KMS-11 (cell line): ENCODE data around the gene R3HDM4.
"Not testable (repeated sequence)": the region's sequence is repeated elsewhere in the genome, so short reads cannot be mapped to it uniquely, and the experiment has no call there.

Experiments
- H2AFZ ChIP-seq: fragments of 200-600 bp; sonication (generic); 2 replicates; pipeline ENCODE4 v1.6.1; 2016; ENCODE audit warnings: antibody characterized with exemption, mixed run types, low read depth
- H3K27ac ChIP-seq: fragments of 200-600 bp; sonication (generic); 2 replicates; pipeline ENCODE4 v1.6.1; 2016; ENCODE audit warnings: mild to moderate bottlenecking, mixed run types
- H3K27me3 ChIP-seq: fragments of 200-600 bp; sonication (generic); 2 replicates; pipeline ENCODE4 v1.6.1; 2017; ENCODE audit warnings: mild to moderate bottlenecking, low read depth, mixed run types, moderate library complexity; ENCODE audit not compliant: insufficient read depth
- H3K36me3 ChIP-seq: fragments of 200-600 bp; sonication (generic); 2 replicates; pipeline ENCODE4 v1.6.1; 2017; ENCODE audit warnings: mild to moderate bottlenecking, mixed run types; ENCODE audit not compliant: insufficient read depth
- H3K4me1 ChIP-seq: fragments of 200-600 bp; sonication (generic); 2 replicates; pipeline ENCODE4 v1.6.1; 2016; ENCODE audit warnings: mild to moderate bottlenecking, low read depth, mixed run types; ENCODE audit not compliant: poor library complexity, severe bottlenecking
- H3K4me2 ChIP-seq: fragments of 200-600 bp; sonication (generic); 2 replicates; pipeline ENCODE4 v1.7.0; 2016; ENCODE audit warnings: mild to moderate bottlenecking, mixed run types
- H3K4me3 ChIP-seq: fragments of 200-600 bp; sonication (generic); IDR thresholded peaks from 2 replicates; pipeline ENCODE4 v1.6.1; 2017; ENCODE audit warnings: low read depth, low read length, mixed read lengths; ENCODE audit not compliant: insufficient read depth
- H3K79me2 ChIP-seq: fragments of 200-600 bp; sonication (generic); 2 replicates; pipeline ENCODE4 v1.6.1; 2016; ENCODE audit warnings: low read depth, mixed run types; ENCODE audit not compliant: insufficient read depth
- H3K9ac ChIP-seq: fragments of 200-600 bp; sonication (generic); 2 replicates; pipeline ENCODE4 v1.6.1; 2016; ENCODE audit warnings: mild to moderate bottlenecking, mixed run types
- H4K20me1 ChIP-seq: fragments of 200-600 bp; sonication (generic); 2 replicates; pipeline ENCODE4 v1.6.1; 2016; ENCODE audit warnings: mild to moderate bottlenecking, mixed run types; ENCODE audit not compliant: insufficient read depth
- CTCF ChIP-seq: fragments of 200-600 bp; sonication (generic); conservative IDR thresholded peaks from 2 replicates; pipeline ENCODE4 v1.6.1; 2017; ENCODE audit warnings: low read depth, mild to moderate bottlenecking, antibody characterized with exemption, low read length, moderate library complexity, mixed read lengths

The R3HDM4 gene

GRCh38 chr19:854549-854948 lies 58.5 kb downstream of the R3HDM4 start:
- no peak for TF ChIP-seq CTCF

GRCh38 chr19:853614-854220 lies 59.3 kb downstream of the R3HDM4 start:
- not testable (repeated sequence) for H3K4me2 ChIP-seq, H3K9ac ChIP-seq, H3K36me3 ChIP-seq, H3K4me3 ChIP-seq, H3K27me3 ChIP-seq, H4K20me1 ChIP-seq, H3K79me2 ChIP-seq, H3K4me1 ChIP-seq, H3K27ac ChIP-seq, H2AFZ ChIP-seq

More at GRCh38 chr19:854549-854948, 58.5 kb downstream of the R3HDM4 start:
- H2AFZ ChIP-seq = no peak overlapping the region
- H3K4me2 ChIP-seq = no peak overlapping the region
- H3K27me3 ChIP-seq = peaks cover 8% of the 10 kb centered on the region; the same call in 1 of the 2 replicates
- no peaks in the 10 kb centered on the region for H4K20me1 ChIP-seq
- no peaks in the 10 kb centered on the region for H3K36me3 ChIP-seq
- no peak overlapping the region for H3K27ac ChIP-seq
- no peaks in the 10 kb centered on the region for H3K4me1 ChIP-seq
- H3K79me2 ChIP-seq = no peaks in the 10 kb centered on the region
- H3K9ac ChIP-seq = no peak overlapping the region
- H3K4me3 ChIP-seq = no peak overlapping the region

GRCh38 chr19:853014-853585 lies 59.9 kb downstream of the R3HDM4 start:
- Histone ChIP-seq H3K4me1 (peaks cover 4% of the 10 kb centered on the region), H3K36me3 (no peaks in the 10 kb centered on the region), H3K79me2 (peaks cover 1% of the 10 kb centered on the region; the same call in 1 of the 2 replicates), H3K4me2 (no peak overlapping the region), H3K27ac (no peak overlapping the region), H3K4me3 (no peak overlapping the region), H2AFZ (no peak overlapping the region), H3K9ac (no peak overlapping the region), H3K27me3 (peaks cover 8% of the 10 kb centered on the region; the same call in 1 of the 2 replicates), H4K20me1 (no peaks in the 10 kb centered on the region)
- TF ChIP-seq CTCF = no peak

GRCh38 chr19:852136-853013 lies 60.6 kb downstream of the R3HDM4 start, which contains the start of gene ELANE:
ELANE (plus strand) TSS chr19:852303; CDS start chr19:852329, 26 bp downstream.
- no peak within 1 kb of the TSS for H3K9ac ChIP-seq
- H3K4me1 ChIP-seq = peaks cover 10% of the 10 kb centered on the region
- H3K79me2 ChIP-seq = peaks cover 8% of the 10 kb centered on the region
- H3K27me3 ChIP-seq = peaks cover 8% of the 10 kb centered on the region; the same call in 1 of the 2 replicates
- H4K20me1 ChIP-seq = no peaks in the 10 kb centered on the region
- no peak within 1 kb of the TSS for H2AFZ ChIP-seq
- no peak within 1 kb of the TSS for H3K27ac ChIP-seq
- H3K36me3 ChIP-seq = no peaks in the 10 kb centered on the region
- TF ChIP-seq CTCF = no peak
- no peak within 1 kb of the TSS for H3K4me3 ChIP-seq
- H3K4me2 ChIP-seq = no peak within 1 kb of the TSS
